NCI-H2227 (cell line): ENCODE data around the gene TENT5A.
"Not testable (repeated sequence)": the region's sequence is repeated elsewhere in the genome, so short reads cannot be mapped to it uniquely, and the experiment has no call there.

Source experiments
- DNase-seq: peaks from one replicate; lab custom pipeline; 2025; ENCODE audit not compliant: unreplicated experiment; lab: John Stamatoyannopoulos, UW

Gene TENT5A

DNA sequence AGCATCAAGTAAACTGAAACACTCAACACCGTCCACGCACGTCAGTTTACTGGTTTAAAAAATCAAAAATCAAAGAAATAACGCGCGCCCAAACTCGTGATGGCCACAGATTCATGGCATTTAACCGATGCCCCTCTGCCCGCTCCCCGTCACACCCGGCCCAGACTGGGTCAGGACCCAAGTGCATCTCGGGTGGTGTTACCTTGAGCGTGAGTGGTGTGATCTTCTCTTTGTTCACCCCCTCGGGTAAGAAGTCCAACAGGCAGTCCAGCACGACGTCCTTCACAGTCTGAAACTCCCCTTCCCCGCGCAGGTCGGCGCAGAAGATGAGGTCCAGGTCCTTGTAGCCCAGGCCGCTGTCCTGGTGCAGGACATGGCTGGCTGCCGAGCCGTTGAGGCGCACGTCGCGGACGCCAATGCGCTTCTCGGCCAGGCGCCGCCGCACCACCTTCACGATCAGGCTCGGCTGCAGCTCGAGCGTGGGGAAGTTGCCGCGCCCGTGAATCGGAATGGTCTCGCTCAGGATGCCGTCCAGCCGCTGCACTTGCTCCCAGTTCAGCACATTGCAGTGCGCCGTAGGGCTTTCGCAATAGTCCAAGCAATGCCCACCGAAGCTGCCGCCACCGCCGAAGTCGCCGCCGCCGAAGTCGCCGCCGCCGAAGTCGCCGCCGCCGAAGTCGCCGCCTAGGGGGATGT, 945 bp downstream of the TENT5A start:
- no peak for DNase-seq

DNA sequence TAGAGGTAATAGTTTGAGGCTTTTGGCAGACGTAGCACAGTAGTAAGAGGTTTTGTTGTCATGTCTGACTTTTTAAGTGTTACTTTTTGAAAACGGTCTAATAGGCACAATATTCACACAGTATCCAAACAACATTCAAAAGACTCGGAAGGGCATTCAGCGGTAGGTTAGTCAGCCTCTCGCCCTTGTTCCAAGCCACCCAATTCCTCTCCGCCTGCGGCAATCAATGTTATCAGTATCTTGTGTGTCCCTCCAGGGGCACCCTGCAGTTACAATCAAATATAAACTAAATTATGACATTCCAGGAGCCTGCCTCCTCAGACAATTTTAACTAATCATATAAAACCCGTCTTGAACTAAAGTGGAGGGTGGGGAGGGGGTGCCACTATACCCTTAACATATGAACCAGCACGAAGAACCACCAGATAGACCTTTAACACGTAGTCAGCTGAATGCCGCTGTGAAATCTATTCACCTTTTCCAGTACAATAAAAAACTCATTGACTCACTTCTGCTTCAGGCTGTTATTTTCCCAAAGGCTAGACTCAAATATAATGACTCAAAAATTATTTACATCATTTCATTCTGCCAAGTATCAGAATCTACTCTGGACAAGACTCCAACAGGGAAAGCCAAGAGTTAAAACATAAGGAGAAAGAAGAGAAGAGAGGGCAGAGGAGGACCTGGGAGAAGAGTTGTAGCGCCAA, 1.6 kb downstream of the TENT5A start:
- DNase-seq = no peak

DNA sequence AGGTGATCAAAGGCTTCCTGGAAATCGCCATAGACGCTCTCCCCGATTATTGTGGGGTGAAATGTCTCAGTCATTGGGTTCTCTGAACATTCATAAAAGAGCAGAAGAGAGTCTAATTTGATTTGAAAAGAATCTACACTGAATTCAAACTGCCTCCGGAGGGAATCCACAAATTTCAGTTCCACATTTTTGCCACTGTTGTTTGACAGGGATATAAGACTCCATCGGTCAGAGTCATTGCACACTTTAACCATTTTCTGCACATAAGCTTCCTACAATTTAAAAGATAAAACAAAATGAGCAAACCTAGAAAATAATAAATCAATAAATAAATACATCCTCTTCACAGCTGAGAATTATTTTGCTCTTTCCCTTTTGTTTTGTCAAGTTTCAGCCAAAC, 2.3 kb downstream of the TENT5A start:
- no peak for DNase-seq

DNA sequence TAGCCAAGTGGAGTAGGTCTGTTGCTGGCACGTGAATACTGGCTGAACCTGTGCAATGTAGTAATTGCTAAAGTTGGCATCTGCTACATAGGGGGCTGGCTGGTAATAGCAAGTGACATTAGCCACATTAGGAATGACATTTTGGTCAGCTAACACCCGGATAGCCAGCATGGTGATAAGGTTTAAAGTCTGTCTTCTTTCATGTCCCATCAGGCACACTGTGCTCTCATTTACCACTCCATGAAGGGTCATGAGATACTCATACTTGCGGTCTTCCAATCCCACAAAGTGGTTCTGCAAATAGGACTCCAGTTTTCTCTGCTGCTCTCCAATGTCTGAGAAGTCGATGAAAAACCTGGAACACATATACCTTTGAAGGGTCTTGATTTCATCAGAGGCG, 2.8 kb downstream of the TENT5A start:
- no peak for DNase-seq

DNA sequence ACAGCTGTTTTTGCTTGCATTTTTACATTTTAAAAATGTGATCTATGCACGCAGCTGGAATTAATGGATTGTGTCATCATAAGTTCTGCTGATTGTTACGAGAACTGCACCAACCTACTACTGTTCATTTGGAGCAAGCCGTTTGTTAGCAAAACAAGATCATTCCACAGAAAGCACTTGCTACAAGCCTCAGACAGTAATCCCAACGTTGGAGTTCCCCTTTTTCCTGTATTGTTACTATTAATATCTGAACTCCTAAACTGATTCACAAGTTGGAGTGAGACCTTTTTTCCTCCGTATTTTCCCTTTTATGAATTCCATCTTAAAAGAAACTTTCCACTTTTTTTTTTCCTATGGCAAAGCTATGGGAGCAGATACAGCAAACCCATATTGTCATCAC, 3.5 kb downstream of the TENT5A start:
- no peak for DNase-seq

DNA sequence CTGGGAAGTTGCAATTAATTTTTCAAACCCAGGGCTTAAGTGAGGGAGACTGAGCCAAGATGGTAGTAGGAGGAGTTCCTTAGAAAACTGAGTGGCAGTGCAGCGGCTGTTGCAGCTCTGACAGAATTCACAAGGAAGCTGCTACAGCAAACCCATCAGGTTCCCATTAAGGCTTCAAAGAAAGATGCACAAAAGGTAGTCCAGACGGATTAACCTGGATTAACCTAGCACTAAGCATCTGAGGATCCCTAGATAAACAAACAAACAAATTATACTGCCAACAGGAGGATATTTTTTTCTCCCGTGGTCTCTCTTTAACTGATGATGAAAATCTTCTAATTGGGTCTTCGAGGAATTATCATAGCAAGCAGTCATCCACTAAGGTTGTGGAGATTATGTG, 5.2 kb downstream of the TENT5A start:
- no peak for DNase-seq

DNA sequence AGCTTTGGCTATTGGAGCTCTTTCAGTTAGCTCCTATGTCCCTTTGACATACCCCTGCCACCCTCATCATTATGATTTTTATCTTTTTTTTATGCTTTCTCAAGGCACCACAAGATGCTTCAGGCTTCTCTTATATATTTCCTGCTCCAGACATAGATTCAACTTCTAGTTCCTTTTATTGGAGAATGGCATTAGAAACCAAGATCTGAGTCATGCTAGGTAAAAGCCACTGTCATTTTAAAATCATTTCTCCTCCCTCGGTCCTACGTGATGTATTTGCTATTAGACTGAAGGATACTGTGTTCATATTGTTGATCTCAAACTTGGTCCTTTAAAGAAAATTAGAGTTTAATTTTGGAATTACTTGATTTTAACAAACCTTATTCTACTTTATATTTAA, 8.3 kb downstream of the TENT5A start:
- no peak for DNase-seq

DNA sequence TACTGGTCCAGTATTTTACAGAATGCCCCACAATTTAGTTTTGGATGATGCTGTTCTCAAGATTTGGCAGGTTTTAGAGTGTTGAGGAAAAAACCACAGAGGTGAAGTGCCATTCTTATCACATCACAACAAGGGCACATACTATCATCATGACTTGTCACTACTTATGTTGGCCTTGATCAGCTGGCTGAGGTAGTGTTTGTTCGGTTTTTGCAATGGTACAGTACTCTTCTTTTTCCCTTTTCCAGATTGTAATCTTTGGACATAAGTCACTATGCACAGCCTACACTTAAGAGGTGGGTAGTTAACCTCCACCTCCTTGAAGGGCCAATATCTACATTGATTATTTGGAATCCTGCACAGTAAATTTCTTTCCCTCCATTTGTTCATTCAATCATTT, 8.8 kb downstream of the TENT5A start:
- DNase-seq = no peak

DNA sequence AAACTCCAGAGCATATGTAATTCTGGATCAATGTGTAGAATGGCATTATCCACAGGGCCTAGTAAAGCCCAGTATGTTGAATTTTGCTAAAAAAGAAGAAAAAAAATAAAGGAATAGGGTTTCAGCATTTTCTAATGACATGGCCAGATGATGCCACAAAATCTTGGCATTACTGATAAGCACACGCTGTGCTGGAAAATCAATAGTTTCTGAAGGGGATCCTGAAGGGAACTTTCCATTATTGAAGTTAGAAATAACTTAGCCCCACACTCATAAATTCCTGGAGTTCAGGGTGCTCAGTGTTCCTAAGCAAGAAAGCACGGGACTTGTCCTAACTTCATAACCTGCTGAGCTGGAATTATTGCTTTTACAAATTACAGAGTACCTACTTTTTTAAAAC, 10.8 kb downstream of the TENT5A start:
- DNase-seq = no peak

DNA sequence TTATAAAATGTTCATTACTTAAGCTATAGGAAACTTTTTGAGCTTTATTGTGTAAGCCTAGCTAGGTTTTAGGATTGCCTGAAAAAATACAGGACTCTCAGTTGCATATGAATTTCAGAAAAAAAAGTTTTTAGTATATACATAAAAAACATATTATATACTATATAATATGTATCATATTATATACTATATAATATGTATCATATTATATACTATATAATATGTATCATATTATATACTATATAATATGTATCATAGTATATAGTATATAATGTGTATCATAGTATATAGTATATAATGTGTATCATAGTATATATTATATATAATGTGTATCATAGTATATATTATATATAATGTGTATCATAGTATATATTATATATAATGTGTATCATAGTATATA, 11.9 kb downstream of the TENT5A start:
- not testable (repeated sequence) for DNase-seq

DNA sequence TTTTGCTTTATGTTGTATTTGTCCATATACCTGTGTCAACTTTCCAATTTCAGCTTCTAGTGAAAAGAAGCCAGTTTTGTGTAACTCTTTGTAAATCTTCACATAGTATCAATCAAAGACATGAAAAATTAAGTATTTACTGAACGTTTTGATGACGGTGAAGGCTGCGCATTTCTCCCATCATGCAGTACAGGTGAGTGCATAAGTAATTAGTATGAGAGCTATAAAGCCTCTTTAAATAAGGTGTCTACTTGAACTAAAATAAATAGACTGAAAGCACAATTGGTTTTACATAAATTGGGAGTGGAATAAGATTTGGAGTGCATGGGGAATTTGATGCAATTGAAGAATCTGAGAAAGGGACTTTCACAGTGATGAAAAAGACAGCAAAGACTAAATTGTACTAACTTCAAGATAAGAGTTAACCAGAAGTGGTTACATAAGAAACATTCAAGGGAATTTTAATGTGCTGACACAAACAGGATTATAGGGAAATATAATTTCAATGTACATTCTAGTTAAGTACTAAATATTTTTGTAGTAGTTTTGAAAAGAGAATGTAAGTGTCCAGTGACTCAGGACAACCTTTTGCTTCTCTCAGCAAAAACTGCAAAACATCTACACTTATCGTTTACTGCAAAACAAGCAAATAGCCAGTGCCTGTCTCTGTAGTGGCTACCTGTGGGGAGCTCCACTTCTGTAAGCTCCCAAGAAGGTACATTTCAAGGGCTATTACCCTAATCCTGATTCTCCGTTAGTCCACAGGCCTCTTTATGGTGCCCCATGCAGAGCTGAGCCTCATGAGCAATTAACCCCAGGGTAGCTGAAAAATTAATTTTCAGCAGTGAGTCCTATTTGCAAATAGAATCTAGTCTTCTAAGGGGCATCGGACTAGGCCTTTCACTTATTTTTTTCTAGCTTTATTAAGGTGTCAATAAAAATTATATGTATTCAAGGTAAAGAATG, 13.0 kb downstream of the TENT5A start:
- DNase-seq = no peak

DNA sequence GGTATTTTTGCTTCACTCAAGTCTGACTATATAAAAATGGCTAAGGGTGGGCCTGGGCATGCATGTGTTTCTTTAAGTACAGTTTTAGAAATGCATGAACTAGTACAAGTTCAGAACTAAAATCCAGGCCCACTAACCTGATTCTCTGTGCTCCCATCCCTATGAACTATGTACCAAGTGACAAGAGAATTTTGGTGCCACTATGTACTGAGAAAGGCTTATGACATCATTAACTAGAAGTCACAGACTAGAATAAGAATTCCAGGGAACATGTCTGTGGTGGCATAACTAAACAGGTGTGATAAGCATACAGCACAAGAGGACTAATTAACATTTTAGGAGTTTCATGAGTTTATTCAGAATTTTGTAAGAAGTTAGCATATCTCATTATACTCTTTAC, 16.1 kb downstream of the TENT5A start:
- DNase-seq = no peak

DNA sequence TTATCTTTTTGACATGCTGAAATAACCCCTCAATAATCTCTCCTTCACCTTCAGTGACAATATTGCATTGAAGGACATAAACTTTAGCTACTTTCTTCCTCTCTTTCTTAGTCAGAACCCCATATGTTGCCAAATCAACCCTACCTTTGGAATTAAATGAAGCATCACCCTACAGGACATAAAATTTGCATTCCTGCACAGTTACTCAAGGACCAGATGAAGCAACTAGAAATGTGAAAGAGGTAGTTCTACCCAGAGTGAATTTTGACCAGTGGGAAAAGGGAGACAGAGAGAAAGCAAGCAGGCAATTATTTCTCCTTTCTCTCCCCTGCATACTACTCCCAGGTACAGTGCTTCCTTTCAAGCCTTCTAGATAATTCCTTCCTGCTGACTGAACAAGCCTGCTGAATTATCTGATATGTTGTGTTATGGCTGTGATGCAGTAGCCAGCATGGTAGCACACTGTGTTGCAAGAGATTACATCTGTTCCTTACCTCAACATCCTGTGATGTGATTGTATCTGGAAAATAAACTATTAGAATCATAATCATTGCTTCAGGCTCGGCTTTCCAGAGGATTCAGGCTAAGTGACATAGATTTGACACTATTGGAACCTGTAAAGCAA, 16.6 kb downstream of the TENT5A start:
- no peak for DNase-seq

DNA sequence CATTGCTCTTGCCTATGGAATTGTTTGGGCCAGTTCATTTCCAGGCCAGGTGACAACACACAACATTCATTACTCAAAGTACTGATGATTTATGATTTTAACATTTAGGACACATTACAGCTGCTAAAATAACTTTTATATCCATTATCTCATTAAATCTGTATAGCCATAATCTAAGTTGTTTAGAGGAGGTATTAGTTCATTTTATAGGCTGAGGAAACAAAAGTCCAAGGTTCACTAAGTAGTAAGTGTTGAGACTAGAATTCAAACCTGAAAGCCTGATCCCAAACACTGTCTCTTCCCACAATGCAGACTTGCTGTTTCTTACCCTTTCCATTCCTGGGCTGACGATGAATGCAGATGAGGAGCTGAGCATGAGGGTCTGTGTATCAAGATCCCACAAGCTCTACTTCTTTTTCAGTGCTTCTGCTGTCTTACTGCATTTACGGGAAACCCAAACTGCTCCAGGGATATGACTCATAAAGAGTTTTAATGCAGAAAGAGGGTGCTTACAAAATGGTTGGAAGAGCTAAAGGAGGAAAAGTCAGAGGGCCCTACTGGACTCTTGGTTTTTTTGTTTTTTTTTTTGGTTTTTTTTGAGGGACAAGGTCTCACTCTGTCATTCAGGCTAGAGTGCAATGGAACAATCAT, 17.9 kb downstream of the TENT5A start:
- no peak for DNase-seq

DNA sequence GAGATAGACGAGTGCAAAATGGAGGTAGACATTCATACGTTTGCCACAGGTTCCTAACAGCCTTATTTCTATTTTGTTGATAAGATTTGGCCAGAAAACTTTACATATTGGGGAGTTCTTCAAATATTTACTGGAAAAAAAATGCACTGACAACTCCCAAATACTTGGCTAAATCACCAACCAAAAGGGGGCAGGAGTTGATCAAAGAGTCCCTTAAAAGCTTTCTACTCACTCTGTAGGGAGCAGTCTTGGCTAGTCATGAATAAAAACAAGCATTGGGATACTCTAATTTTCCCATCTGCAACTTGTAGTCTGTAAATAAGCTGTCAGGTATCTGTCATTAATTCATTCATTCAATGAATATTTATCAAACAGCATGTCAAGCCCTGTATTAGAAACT, 18.4 kb downstream of the TENT5A start:
- no peak for DNase-seq

DNA sequence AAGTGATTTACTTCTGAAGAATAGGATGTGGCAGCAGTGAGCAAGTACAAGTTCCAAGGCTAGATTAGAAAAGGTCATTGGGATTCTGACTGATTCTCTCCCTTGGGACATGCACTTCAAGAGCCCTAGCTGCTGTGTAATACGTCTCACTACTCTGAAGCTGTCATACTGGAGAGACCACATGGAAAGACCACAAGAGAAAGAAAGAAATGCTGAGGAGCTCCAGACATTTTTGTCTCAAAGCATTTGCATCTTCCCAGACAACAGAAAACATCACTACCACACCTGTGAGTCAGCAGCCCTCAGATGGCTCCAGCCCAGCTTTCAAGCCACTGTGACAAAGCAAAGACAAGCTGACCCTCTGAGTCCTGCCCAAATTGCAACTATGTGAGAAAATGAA, 20.7 kb downstream of the TENT5A start:
- no peak for DNase-seq

DNA sequence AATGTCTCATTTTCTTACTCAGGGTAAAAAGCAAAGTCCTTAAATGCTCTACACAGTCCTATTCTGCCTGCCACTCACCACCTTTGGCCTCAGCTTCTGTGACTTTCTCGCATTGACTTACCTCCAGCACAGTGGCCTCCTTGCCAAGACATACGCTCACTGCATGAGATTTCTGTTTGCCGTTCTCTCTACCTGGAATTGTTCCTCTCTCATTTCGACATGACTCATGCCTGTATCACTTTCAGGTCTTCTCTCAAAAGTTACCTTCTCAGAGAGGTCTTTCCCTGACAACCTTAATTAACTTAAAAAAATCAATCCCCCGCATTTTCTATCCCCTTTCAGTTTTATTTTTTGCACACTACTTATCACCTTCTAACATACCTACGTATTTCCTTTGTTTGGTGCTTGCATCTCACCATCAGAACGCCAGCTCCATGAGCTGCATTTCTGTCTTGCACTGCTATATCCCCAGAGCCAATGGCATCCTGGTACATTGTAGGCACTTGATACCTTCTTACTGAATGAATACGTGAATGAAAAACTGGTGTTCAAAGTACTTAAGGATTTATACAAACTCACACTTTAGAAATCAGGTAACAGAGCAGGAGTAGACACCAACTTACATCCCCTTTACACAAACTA, 24.5 kb downstream of the TENT5A start:
- DNase-seq = no peak

DNA sequence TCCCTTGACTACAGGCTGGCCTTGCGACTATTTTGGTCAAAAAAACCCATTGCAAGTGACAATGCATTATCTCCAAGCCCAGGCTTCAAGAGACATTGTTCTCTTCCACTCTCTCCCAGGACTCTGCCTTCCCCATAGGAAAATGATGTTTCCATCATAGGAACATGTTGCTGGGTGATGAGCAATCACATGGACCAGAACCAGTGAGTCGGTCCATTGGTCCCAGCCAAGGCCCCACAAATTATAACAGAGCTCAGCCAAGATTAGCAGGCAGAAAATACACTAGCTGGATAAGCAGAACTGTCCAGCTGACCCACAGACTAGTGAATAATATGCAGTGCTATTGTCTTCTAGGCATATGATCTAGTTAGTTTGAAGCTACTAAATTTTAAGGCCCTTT, 27.4 kb downstream of the TENT5A start:
- DNase-seq = no peak

DNA sequence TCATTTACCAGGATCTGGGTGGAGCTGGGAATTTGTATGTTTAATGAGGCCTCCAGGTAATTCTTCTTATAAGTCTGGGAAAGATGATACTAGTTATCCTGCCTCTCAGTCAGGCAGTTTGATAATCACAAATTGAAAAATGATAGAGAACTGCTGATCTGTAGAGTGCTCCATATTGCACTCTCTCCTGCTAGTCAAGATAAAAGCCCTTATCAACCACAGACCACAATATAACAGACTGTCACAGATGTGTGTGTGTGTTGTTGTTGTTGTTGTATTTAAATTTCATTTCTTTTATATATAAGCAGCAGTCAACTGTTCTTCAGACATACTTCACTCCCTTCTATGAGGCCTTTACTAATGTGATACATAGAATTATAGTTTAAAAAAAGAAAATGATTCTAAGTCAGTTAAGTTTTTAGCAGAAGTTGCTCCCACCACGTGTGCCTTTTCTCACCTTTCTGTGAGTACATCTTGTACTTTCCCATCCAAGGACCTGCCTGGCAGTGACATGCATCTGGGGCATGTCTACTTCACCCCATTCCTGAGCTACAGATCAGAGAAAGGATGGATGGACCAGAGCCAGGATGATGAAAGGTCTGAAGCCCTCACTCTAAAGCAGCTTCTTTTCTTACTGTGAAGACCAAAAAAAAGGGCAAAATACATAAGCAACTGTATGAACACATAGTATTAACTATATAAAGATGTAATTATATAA, 29.8 kb downstream of the TENT5A start:
- DNase-seq = no peak

DNA sequence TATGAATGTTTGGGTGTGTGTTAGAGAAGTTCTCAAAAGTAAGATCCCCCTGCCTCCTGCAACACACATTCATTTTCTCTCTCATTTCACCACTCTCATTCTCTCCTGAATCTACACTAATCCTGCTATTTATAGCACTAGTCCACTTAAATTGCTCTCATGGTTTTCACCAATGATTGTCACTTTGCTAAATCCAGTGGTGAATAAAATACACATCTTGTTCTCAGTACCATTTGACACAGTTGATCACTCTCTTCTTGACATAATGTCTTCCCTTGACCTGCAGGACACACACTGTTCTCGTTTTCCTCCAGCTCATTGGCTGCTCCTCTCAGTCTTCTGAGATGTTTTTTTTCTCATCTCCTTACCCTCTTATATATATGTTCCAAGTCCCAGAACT, 32.1 kb downstream of the TENT5A start:
- no peak for DNase-seq
